Measurements from ENCODE around the gene TPPP2.
A peak's percentile ranks its signal among the peaks of the same experiment; 100 is the strongest.
"Not testable (repeated sequence)": the region's sequence is repeated elsewhere in the genome, so short reads cannot be mapped to it uniquely, and the experiment has no call there.

Gene TPPP2

GRCh38 chr14:21039585-21040369 lies 9.8 kb downstream of the TPPP2 start:
- ATAC-seq = peak in 1 of 2 donors; percentile 49

GRCh38 chr14:21040370-21040925 lies 10.4 kb downstream of the TPPP2 start:
- ATAC-seq = no peak

- not testable (repeated sequence) for ATAC-seq
Measured at GRCh38 chr14:21040941-21041340, 10.9 kb downstream of the TPPP2 start.

GRCh38 chr14:21041676-21042433 lies 11.8 kb downstream of the TPPP2 start, which contains the start of gene RNASE7:
TSS of gene RNASE7 (plus strand) at chr14:21042362. CDS start at chr14:21042993, 631 bp downstream.
- no peak for ATAC-seq

- no peak for ATAC-seq
Measured at GRCh38 chr14:21042918-21043317, 12.9 kb downstream of the TPPP2 start.

GRCh38 chr14:21043387-21043973 lies 13.5 kb downstream of the TPPP2 start:
- no peak for ATAC-seq

GRCh38 chr14:21043974-21044618 lies 14.1 kb downstream of the TPPP2 start:
- ATAC-seq = no peak

- ATAC-seq = no peak
Measured at GRCh38 chr14:21047378-21047781, 17.4 kb downstream of the TPPP2 start.

- ATAC-seq = no peak
Measured at GRCh38 chr14:21048638-21049037, 18.6 kb downstream of the TPPP2 start.

GRCh38 chr14:21049271-21049673 lies 19.3 kb downstream of the TPPP2 start:
- ATAC-seq = no peak

- no peak for ATAC-seq
Measured at GRCh38 chr14:21050597-21050996, 20.6 kb downstream of the TPPP2 start.

GRCh38 chr14:21053184-21054122 lies 23.4 kb downstream of the TPPP2 start:
- ATAC-seq = no peak

- peak in 1 of 2 donors; percentile 36 for ATAC-seq
Measured at GRCh38 chr14:21054123-21054767, 24.2 kb downstream of the TPPP2 start.

- no peak for ATAC-seq
Measured at GRCh38 chr14:21054768-21055145, 24.7 kb downstream of the TPPP2 start.

- ATAC-seq = no peak
Measured at GRCh38 chr14:21055432-21056117, 25.6 kb downstream of the TPPP2 start.

GRCh38 chr14:21056520-21057163 lies 26.6 kb downstream of the TPPP2 start:
- no peak for ATAC-seq

GRCh38 chr14:21057803-21058675 lies 28.0 kb downstream of the TPPP2 start, which contains the start of gene RNASE8:
TSS of gene RNASE8 (plus strand) at chr14:21057822. CDS start at chr14:21057893, 71 bp downstream.
- no peak for ATAC-seq

- no peak for ATAC-seq
Measured at GRCh38 chr14:21058903-21059302, 28.9 kb downstream of the TPPP2 start.
